ENCODE results near the gene NHLRC4.
A peak's percentile ranks its signal among the peaks of the same experiment; 100 is the strongest.

Gene NHLRC4

GRCh38 chr16:566475-567372 lies at the start of gene NHLRC4:
Gene NHLRC4, plus strand, starts transcription at chr16:567005. Its CDS starts 1,043 bp downstream, at chr16:568048.
- no peak for DNase-seq (ENCODE audit: low read depth)

GRCh38 chr16:518858-519257 lies 47.9 kb upstream of the NHLRC4 start:
- no peak for DNase-seq (ENCODE audit: low read depth)

- DNase-seq (ENCODE audit: low read depth): no peak
These were observed 47.4 kb upstream of the NHLRC4 start for GRCh38 chr16:519425-519824.

- DNase-seq (ENCODE audit: low read depth): no peak
These were observed 46.7 kb upstream of the NHLRC4 start for GRCh38 chr16:519841-520687.

GRCh38 chr16:520847-521246 lies 46.0 kb upstream of the NHLRC4 start:
- DNase-seq (ENCODE audit: low read depth): no peak

- no peak for DNase-seq (ENCODE audit: low read depth)
These were observed 45.2 kb upstream of the NHLRC4 start for GRCh38 chr16:521381-522210.

- DNase-seq (ENCODE audit: low read depth): no peak
These were observed 44.3 kb upstream of the NHLRC4 start for GRCh38 chr16:522320-523096.

GRCh38 chr16:523097-523741 lies 43.6 kb upstream of the NHLRC4 start:
- DNase-seq (ENCODE audit: low read depth): no peak

- no peak for DNase-seq (ENCODE audit: low read depth)
These were observed 42.3 kb upstream of the NHLRC4 start for GRCh38 chr16:524274-525040.

GRCh38 chr16:525123-525519 lies 41.7 kb upstream of the NHLRC4 start:
- no peak for DNase-seq (ENCODE audit: low read depth)

GRCh38 chr16:525520-526180 lies 41.2 kb upstream of the NHLRC4 start:
- peak; percentile 62 for DNase-seq (ENCODE audit: low read depth)

GRCh38 chr16:526181-527014 lies 40.4 kb upstream of the NHLRC4 start:
- no peak for DNase-seq (ENCODE audit: low read depth)

GRCh38 chr16:527015-527903 lies 39.5 kb upstream of the NHLRC4 start, which contains the start of gene CAPN15:
Gene CAPN15, plus strand, starts transcription at chr16:527712. Its CDS starts 19,127 bp downstream, at chr16:546839.
- DNase-seq (ENCODE audit: low read depth): peak; percentile 62

GRCh38 chr16:528111-529011 lies 38.4 kb upstream of the NHLRC4 start:
- peak; percentile 54 for DNase-seq (ENCODE audit: low read depth)

GRCh38 chr16:529012-529575 lies 37.7 kb upstream of the NHLRC4 start:
- no peak for DNase-seq (ENCODE audit: low read depth)
